Vagina (tissue), 2 donors: ENCODE results near the gene LRRFIP1. TPM values are rescaled to one million over a fixed set of nuclear protein-coding genes. Genes with fewer than 3 reads are reported as not detected.
A peak's percentile ranks its signal among the peaks of the same experiment; 100 is the strongest.

Experiments used
- DNase-seq, 2 donors: peaks; one replicate each; pipeline ENCODE4 v3.0.0-alpha.2; 2017; ENCODE audit errors: extremely low spot score in 2 of 2
- H3K27ac ChIP-seq: fragments of 200-600 bp; sonication (generic); one replicate; pipeline ENCODE4 v1.5.1; 2019
- H3K27me3 ChIP-seq: fragments of 200-600 bp; sonication (generic); one replicate; pipeline ENCODE4 v1.5.1; 2019
- H3K36me3 ChIP-seq, 2 donors: fragments of 200-600 bp; sonication (generic); one replicate each; pipeline ENCODE4 v1.5.1; 2017 to 2019
- H3K4me1 ChIP-seq: fragments of 200-600 bp; sonication (generic); one replicate; pipeline ENCODE4 v1.5.1; 2019
- H3K4me3 ChIP-seq, 2 donors: fragments of 200-600 bp; sonication (generic); 1 replicate in 1 of 2; 2 replicates in 1 of 2; pipeline ENCODE4 v1.5.1; 2016 to 2019
- H3K9me3 ChIP-seq: fragments of 200-600 bp; sonication (generic); one replicate; pipeline ENCODE4 v1.5.1; 2019
- CTCF ChIP-seq, 3 experiments: fragments of 450-650 bp in 2 of 3; fragments of 200-600 bp in 1 of 3; sonication (generic) in 1 of 3; IDR thresholded peaks; one replicate each; pipeline ENCODE4 v1.5.1; 2017 to 2019; ENCODE audit warnings: antibody characterized with exemption in 3 of 3, mild to moderate bottlenecking in 2 of 3, moderate library complexity in 2 of 3
- POLR2A ChIP-seq, 2 donors: fragments of 450-650 bp; IDR thresholded peaks; one replicate each; pipeline ENCODE4 v1.6.1; 2017; ENCODE audit warnings: antibody characterized with exemption in 2 of 2, mild to moderate bottlenecking in 2 of 2, moderate library complexity in 2 of 2
- POLR2AphosphoS5 ChIP-seq, 2 donors: sonication (generic); formaldehyde crosslinking; IDR thresholded peaks; one replicate each; pipeline ENCODE4 v1.9.0; 2017; ENCODE audit warnings: antibody characterized with exemption in 2 of 2, mild to moderate bottlenecking in 2 of 2, low read depth in 1 of 2; ENCODE audit not compliant: insufficient read depth in 1 of 2
- intact Hi-C: fragments of 100-400 bp; cut with DNase I; formaldehyde crosslinking; loops from one replicate; pipeline ENCODE4 v1.15.1; 2023
- total RNA-seq: library from RNA; depleted of rRNA; stranded (reverse); fragments of >200 nt; gene quantifications from one replicate; pipeline ENCODE4 v1.2.3, GENCODE V29; 2016

Gene LRRFIP1
- total RNA-seq, 1 donor from 2014 or later: 132 TPM

- intact Hi-C loops: no loop called here
- peak overlapping the region; percentile 30 to 35 for H3K4me3 ChIP-seq
- TF ChIP-seq POLR2AphosphoS5 (IDR thresholded peaks at IDR 0.05; ENCODE audit: insufficient read depth in 1 of 2, low read depth in 1 of 2): peak; percentile 12 to 60
- no peak for TF ChIP-seq POLR2A (IDR thresholded peaks at IDR 0.05)
- TF ChIP-seq CTCF (IDR thresholded peaks at IDR 0.05): no peak
- no peaks in the 10 kb centered on the region for H3K9me3 ChIP-seq
- no peaks in the 10 kb centered on the region for H3K36me3 ChIP-seq
- DNase-seq: no peak
- peaks cover 16% of the 10 kb centered on the region for H3K4me1 ChIP-seq
- no peaks in the 10 kb centered on the region for H3K27me3 ChIP-seq
- H3K27ac ChIP-seq: peak overlapping the region; percentile 75
Observed at GRCh38 chr2:237600205-237600846, 27.1 kb upstream of the LRRFIP1 start.

GRCh38 chr2:237601453-237602116 lies 25.8 kb upstream of the LRRFIP1 start:
- no peak overlapping the region for H3K27ac ChIP-seq
- no peak for DNase-seq
- intact Hi-C loops: no loop called here
- no peaks in the 10 kb centered on the region for H3K9me3 ChIP-seq
- H3K4me3 ChIP-seq: no peak overlapping the region
- H3K36me3 ChIP-seq: no peaks in the 10 kb centered on the region
- peaks cover 16% of the 10 kb centered on the region for H3K4me1 ChIP-seq
- H3K27me3 ChIP-seq: no peaks in the 10 kb centered on the region
- no peak for TF ChIP-seq CTCF (IDR thresholded peaks at IDR 0.05)
- no peak for TF ChIP-seq POLR2A (IDR thresholded peaks at IDR 0.05)
- TF ChIP-seq POLR2AphosphoS5 (IDR thresholded peaks at IDR 0.05; ENCODE audit: insufficient read depth in 1 of 2, low read depth in 1 of 2): no peak

GRCh38 chr2:237602409-237602808 lies 25.0 kb upstream of the LRRFIP1 start:
- Histone ChIP-seq H3K9me3 (no peaks in the 10 kb centered on the region), H3K36me3 (no peaks in the 10 kb centered on the region), H3K4me1 (peaks cover 16% of the 10 kb centered on the region), H3K27me3 (no peaks in the 10 kb centered on the region), H3K27ac (no peak overlapping the region), H3K4me3 (no peak overlapping the region)
- intact Hi-C loops: no loop called here
- TF ChIP-seq POLR2A (IDR thresholded peaks at IDR 0.05) (no peak), CTCF (IDR thresholded peaks at IDR 0.05) (no peak), POLR2AphosphoS5 (IDR thresholded peaks at IDR 0.05; ENCODE audit: insufficient read depth in 1 of 2, low read depth in 1 of 2) (no peak)
- DNase-seq: no peak

GRCh38 chr2:237603049-237603717 lies 24.2 kb upstream of the LRRFIP1 start:
- no peaks in the 10 kb centered on the region for H3K27me3 ChIP-seq
- H3K27ac ChIP-seq: peak overlapping the region; percentile 63
- H3K36me3 ChIP-seq: no peaks in the 10 kb centered on the region
- intact Hi-C loops: no loop called here
- TF ChIP-seq POLR2AphosphoS5 (IDR thresholded peaks at IDR 0.05; ENCODE audit: insufficient read depth in 1 of 2, low read depth in 1 of 2) (peak in 1 of 2 donors; percentile 39), POLR2A (IDR thresholded peaks at IDR 0.05) (no peak)
- DNase-seq: no peak
- no peaks in the 10 kb centered on the region for H3K9me3 ChIP-seq
- no peak overlapping the region for H3K4me3 ChIP-seq
- H3K4me1 ChIP-seq: peaks cover 16% of the 10 kb centered on the region

GRCh38 chr2:237603718-237604362 lies 23.5 kb upstream of the LRRFIP1 start:
- Histone ChIP-seq H3K27me3 (no peaks in the 10 kb centered on the region), H3K36me3 (no peaks in the 10 kb centered on the region), H3K27ac (peak overlapping the region; percentile 63), H3K4me1 (peaks cover 16% of the 10 kb centered on the region), H3K9me3 (no peaks in the 10 kb centered on the region), H3K4me3 (no peak overlapping the region)
- no peak for TF ChIP-seq CTCF (IDR thresholded peaks at IDR 0.05)
- TF ChIP-seq POLR2AphosphoS5 (IDR thresholded peaks at IDR 0.05; ENCODE audit: insufficient read depth in 1 of 2, low read depth in 1 of 2): peak; percentile 39 to 84
- peak in 1 of 2 donors; percentile 37 for TF ChIP-seq POLR2A (IDR thresholded peaks at IDR 0.05)
- DNase-seq: no peak
- intact Hi-C loops: no loop called here
